ENCODE results near the gene OR10A5.
"Not testable (repeated sequence)": the region's sequence is repeated elsewhere in the genome, so short reads cannot be mapped to it uniquely, and the experiment has no call there.

OR10A5 gene

GRCh38 chr11:6871278-6871677, 25.8 kb downstream of the OR10A5 start:
- H3K4me1 ChIP-seq (ENCODE audit: control extremely low read depth in 1 of 4, control insufficient read depth in 4 of 4, insufficient read depth in 4 of 4, low read length in 3 of 4): no peaks in the 10 kb centered on the region
- no CpG with 5 or more reads among the region's 1 CpG for WGBS (ENCODE audit: insufficient coverage)
- no peak for DNase-seq
- ChIA-PET POLR2A (no interaction called here), CTCF (no interaction called here)
- H3K36me3 ChIP-seq (ENCODE audit: control insufficient read depth in 4 of 4, insufficient read depth in 4 of 4, low read length in 3 of 4): no peaks in the 10 kb centered on the region
- no peak overlapping the region for H3K27ac ChIP-seq (ENCODE audit: insufficient read depth in 1 of 2, low read depth in 1 of 2, low read length in 2 of 2, poor library complexity in 1 of 2, severe bottlenecking in 2 of 2)
- no peaks in the 10 kb centered on the region for H3K9me3 ChIP-seq (ENCODE audit: control extremely low read depth in 1 of 5, control insufficient read depth in 4 of 5, insufficient read depth in 2 of 5, low read depth in 1 of 5, low read length in 4 of 5)
- no peak overlapping the region for H3K4me3 ChIP-seq (ENCODE audit: control insufficient read depth in 1 of 7, extremely low read depth in 1 of 7, insufficient read depth in 4 of 7, low read depth in 2 of 7, low read length in 6 of 7)
- no peaks in the 10 kb centered on the region for H3K27me3 ChIP-seq (replicated peaks in 2 of 5; ENCODE audit: control insufficient read depth in 4 of 5, insufficient read depth in 5 of 5, low read length in 4 of 5)

GRCh38 chr11:6875761-6876160, 30.3 kb downstream of the OR10A5 start:
- Histone ChIP-seq H3K27me3 (replicated peaks in 2 of 5; ENCODE audit: control insufficient read depth in 4 of 5, insufficient read depth in 5 of 5, low read length in 4 of 5) (no peaks in the 10 kb centered on the region), H3K9me3 (ENCODE audit: control extremely low read depth in 1 of 5, control insufficient read depth in 4 of 5, insufficient read depth in 2 of 5, low read depth in 1 of 5, low read length in 4 of 5) (peaks cover 0 to 4% (median 0%) of the 10 kb centered on the region in 5 experiments), H3K4me3 (ENCODE audit: control insufficient read depth in 1 of 7, extremely low read depth in 1 of 7, insufficient read depth in 4 of 7, low read depth in 2 of 7, low read length in 6 of 7) (no peak overlapping the region), H3K36me3 (ENCODE audit: control insufficient read depth in 4 of 4, insufficient read depth in 4 of 4, low read length in 3 of 4) (no peaks in the 10 kb centered on the region), H3K4me1 (ENCODE audit: control extremely low read depth in 1 of 4, control insufficient read depth in 4 of 4, insufficient read depth in 4 of 4, low read length in 3 of 4) (no peaks in the 10 kb centered on the region), H3K27ac (ENCODE audit: insufficient read depth in 1 of 2, low read depth in 1 of 2, low read length in 2 of 2, poor library complexity in 1 of 2, severe bottlenecking in 2 of 2) (no peak overlapping the region)
- 100% methylated on average over 1 of the region's 2 CpGs for WGBS (ENCODE audit: insufficient coverage)
- no peak for DNase-seq
- ChIA-PET CTCF (no interaction called here), POLR2A (no interaction called here)

GRCh38 chr11:6876325-6876724, 30.8 kb downstream of the OR10A5 start, which contains the start of gene OR10A4:
TSS of gene OR10A4 (plus strand) at chr11:6876625. CDS start at chr11:6876648, 23 bp downstream.
- POLR2A ChIA-PET: no interaction called here
- no peaks in the 10 kb centered on the region for H3K36me3 ChIP-seq (ENCODE audit: control insufficient read depth in 4 of 4, insufficient read depth in 4 of 4, low read length in 3 of 4)
- no peaks in the 10 kb centered on the region for H3K4me1 ChIP-seq (ENCODE audit: control extremely low read depth in 1 of 4, control insufficient read depth in 4 of 4, insufficient read depth in 4 of 4, low read length in 3 of 4)
- CTCF ChIA-PET: no interaction called here
- DNase-seq: no peak
- H3K27me3 ChIP-seq (replicated peaks in 2 of 5; ENCODE audit: control insufficient read depth in 4 of 5, insufficient read depth in 5 of 5, low read length in 4 of 5): no peaks in the 10 kb centered on the region
- WGBS (ENCODE audit: insufficient coverage): 100% methylated on average over 1 of the region's 1 CpG
- peaks cover 0 to 4% (median 0%) of the 10 kb centered on the region in 5 experiments for H3K9me3 ChIP-seq (ENCODE audit: control extremely low read depth in 1 of 5, control insufficient read depth in 4 of 5, insufficient read depth in 2 of 5, low read depth in 1 of 5, low read length in 4 of 5)
- no peak within 1 kb of the TSS for H3K4me3 ChIP-seq (ENCODE audit: control insufficient read depth in 1 of 7, extremely low read depth in 1 of 7, insufficient read depth in 4 of 7, low read depth in 2 of 7, low read length in 6 of 7)
- no peak within 1 kb of the TSS for H3K27ac ChIP-seq (ENCODE audit: insufficient read depth in 1 of 2, low read depth in 1 of 2, low read length in 2 of 2, poor library complexity in 1 of 2, severe bottlenecking in 2 of 2)

- H3K4me3 ChIP-seq (ENCODE audit: control insufficient read depth in 1 of 7, extremely low read depth in 1 of 7, insufficient read depth in 4 of 7, low read depth in 2 of 7, low read length in 6 of 7): no peak overlapping the region
- WGBS (ENCODE audit: insufficient coverage): 97% methylated on average over 3 of the region's 3 CpGs
- no peaks in the 10 kb centered on the region for H3K4me1 ChIP-seq (ENCODE audit: control extremely low read depth in 1 of 4, control insufficient read depth in 4 of 4, insufficient read depth in 4 of 4, low read length in 3 of 4)
- POLR2A ChIA-PET: no interaction called here
- H3K27me3 ChIP-seq (replicated peaks in 2 of 5; ENCODE audit: control insufficient read depth in 4 of 5, insufficient read depth in 5 of 5, low read length in 4 of 5): no peaks in the 10 kb centered on the region
- H3K27ac ChIP-seq (ENCODE audit: insufficient read depth in 1 of 2, low read depth in 1 of 2, low read length in 2 of 2, poor library complexity in 1 of 2, severe bottlenecking in 2 of 2): no peak overlapping the region
- CTCF ChIA-PET: no interaction called here
- no peaks in the 10 kb centered on the region for H3K36me3 ChIP-seq (ENCODE audit: control insufficient read depth in 4 of 4, insufficient read depth in 4 of 4, low read length in 3 of 4)
- H3K9me3 ChIP-seq (ENCODE audit: control extremely low read depth in 1 of 5, control insufficient read depth in 4 of 5, insufficient read depth in 2 of 5, low read depth in 1 of 5, low read length in 4 of 5): peaks cover 0 to 4% (median 0%) of the 10 kb centered on the region in 5 experiments
- no peak for DNase-seq
Measured at GRCh38 chr11:6876914-6877313, 31.4 kb downstream of the OR10A5 start.

GRCh38 chr11:6882751-6883150, 37.3 kb downstream of the OR10A5 start:
- CTCF ChIA-PET: no interaction called here
- DNase-seq: no peak
- H3K36me3 ChIP-seq (ENCODE audit: control insufficient read depth in 4 of 4, insufficient read depth in 4 of 4, low read length in 3 of 4): no peaks in the 10 kb centered on the region
- peaks cover 0 to 3% (median 2%) of the 10 kb centered on the region in 5 experiments for H3K27me3 ChIP-seq (replicated peaks in 2 of 5; ENCODE audit: control insufficient read depth in 4 of 5, insufficient read depth in 5 of 5, low read length in 4 of 5)
- H3K9me3 ChIP-seq (ENCODE audit: control extremely low read depth in 1 of 5, control insufficient read depth in 4 of 5, insufficient read depth in 2 of 5, low read depth in 1 of 5, low read length in 4 of 5): no peaks in the 10 kb centered on the region
- no peak overlapping the region for H3K27ac ChIP-seq (ENCODE audit: insufficient read depth in 1 of 2, low read depth in 1 of 2, low read length in 2 of 2, poor library complexity in 1 of 2, severe bottlenecking in 2 of 2)
- no peaks in the 10 kb centered on the region for H3K4me1 ChIP-seq (ENCODE audit: control extremely low read depth in 1 of 4, control insufficient read depth in 4 of 4, insufficient read depth in 4 of 4, low read length in 3 of 4)
- POLR2A ChIA-PET: no interaction called here
- H3K4me3 ChIP-seq (ENCODE audit: control insufficient read depth in 1 of 7, extremely low read depth in 1 of 7, insufficient read depth in 4 of 7, low read depth in 2 of 7, low read length in 6 of 7): no peak overlapping the region

- H3K36me3 ChIP-seq (ENCODE audit: control insufficient read depth in 4 of 4, insufficient read depth in 4 of 4, low read length in 3 of 4); H3K4me3 ChIP-seq (ENCODE audit: control insufficient read depth in 1 of 7, extremely low read depth in 1 of 7, insufficient read depth in 4 of 7, low read depth in 2 of 7, low read length in 6 of 7); H3K27ac ChIP-seq (ENCODE audit: insufficient read depth in 1 of 2, low read depth in 1 of 2, low read length in 2 of 2, poor library complexity in 1 of 2, severe bottlenecking in 2 of 2); H3K27me3 ChIP-seq (replicated peaks in 2 of 5; ENCODE audit: control insufficient read depth in 4 of 5, insufficient read depth in 5 of 5, low read length in 4 of 5); DNase-seq; POLR2A ChIA-PET; H3K9me3 ChIP-seq (ENCODE audit: control extremely low read depth in 1 of 5, control insufficient read depth in 4 of 5, insufficient read depth in 2 of 5, low read depth in 1 of 5, low read length in 4 of 5); H3K4me1 ChIP-seq (ENCODE audit: control extremely low read depth in 1 of 4, control insufficient read depth in 4 of 4, insufficient read depth in 4 of 4, low read length in 3 of 4); CTCF ChIA-PET: not testable (repeated sequence)
- no CpG with 5 or more reads among the region's 5 CpGs for WGBS (ENCODE audit: insufficient coverage)
Measured at GRCh38 chr11:6887711-6888110, 42.2 kb downstream of the OR10A5 start.

- no peak overlapping the region for H3K27ac ChIP-seq (ENCODE audit: insufficient read depth in 1 of 2, low read depth in 1 of 2, low read length in 2 of 2, poor library complexity in 1 of 2, severe bottlenecking in 2 of 2)
- no peaks in the 10 kb centered on the region for H3K36me3 ChIP-seq (ENCODE audit: control insufficient read depth in 4 of 4, insufficient read depth in 4 of 4, low read length in 3 of 4)
- DNase-seq: no peak
- no peak overlapping the region for H3K4me3 ChIP-seq (ENCODE audit: control insufficient read depth in 1 of 7, extremely low read depth in 1 of 7, insufficient read depth in 4 of 7, low read depth in 2 of 7, low read length in 6 of 7)
- whole genome bisulfite sequencing (ENCODE audit: insufficient coverage): 100% methylated on average over 2 of the region's 4 CpGs
- ChIA-PET POLR2A (no interaction called here), CTCF (no interaction called here)
- peaks cover 0 to 3% (median 0%) of the 10 kb centered on the region in 5 experiments for H3K27me3 ChIP-seq (replicated peaks in 2 of 5; ENCODE audit: control insufficient read depth in 4 of 5, insufficient read depth in 5 of 5, low read length in 4 of 5)
- peaks cover 0 to 3% (median 0%) of the 10 kb centered on the region in 5 experiments for H3K9me3 ChIP-seq (ENCODE audit: control extremely low read depth in 1 of 5, control insufficient read depth in 4 of 5, insufficient read depth in 2 of 5, low read depth in 1 of 5, low read length in 4 of 5)
- no peaks in the 10 kb centered on the region for H3K4me1 ChIP-seq (ENCODE audit: control extremely low read depth in 1 of 4, control insufficient read depth in 4 of 4, insufficient read depth in 4 of 4, low read length in 3 of 4)
Measured at GRCh38 chr11:6888830-6889229, 43.3 kb downstream of the OR10A5 start.
